Inflammatory macrophage treated with lipopolysaccharide for 4 hours (primary cell): Measurements from ENCODE around the gene RSRC1.
"Not testable (repeated sequence)": the region's sequence is repeated elsewhere in the genome, so short reads cannot be mapped to it uniquely, and the experiment has no call there.

Experiments
- DNase-seq: peaks from one replicate; pipeline ENCODE4 v3.0.0-alpha.2; 2020

Gene RSRC1

GRCh38 chr3:158479051-158479450 is 369.2 kb downstream of the RSRC1 start:
- DNase-seq: no peak

- DNase-seq: no peak
These were observed 373.9 kb downstream of the RSRC1 start for GRCh38 chr3:158483701-158484235.

GRCh38 chr3:158486200-158486599 is 376.3 kb downstream of the RSRC1 start:
- DNase-seq: no peak

- no peak for DNase-seq
These were observed 378.8 kb downstream of the RSRC1 start for GRCh38 chr3:158488670-158489069.

- no peak for DNase-seq
These were observed 379.3 kb downstream of the RSRC1 start for GRCh38 chr3:158489181-158489580.

- no peak for DNase-seq
These were observed 382.1 kb downstream of the RSRC1 start for GRCh38 chr3:158491968-158492367.

GRCh38 chr3:158492685-158493084 is 382.8 kb downstream of the RSRC1 start:
- no peak for DNase-seq

- DNase-seq: no peak
These were observed 384.0 kb downstream of the RSRC1 start for GRCh38 chr3:158493931-158494330.

- DNase-seq: no peak
These were observed 384.8 kb downstream of the RSRC1 start for GRCh38 chr3:158494673-158495072.

GRCh38 chr3:158495398-158495902 is 385.6 kb downstream of the RSRC1 start:
- not testable (repeated sequence) for DNase-seq

GRCh38 chr3:158505117-158505516 is 395.2 kb downstream of the RSRC1 start:
- no peak for DNase-seq

- DNase-seq: no peak
These were observed 396.6 kb downstream of the RSRC1 start for GRCh38 chr3:158506456-158506855.

GRCh38 chr3:158508481-158508880 is 398.6 kb downstream of the RSRC1 start:
- no peak for DNase-seq

GRCh38 chr3:158509891-158510290 is 400.0 kb downstream of the RSRC1 start:
- DNase-seq: no peak

GRCh38 chr3:158516729-158517128 is 406.8 kb downstream of the RSRC1 start:
- DNase-seq: not testable (repeated sequence)

- DNase-seq: peak; percentile 67
These were observed 409.9 kb downstream of the RSRC1 start for GRCh38 chr3:158519776-158520175.

GRCh38 chr3:158520433-158520832 is 410.5 kb downstream of the RSRC1 start:
- no peak for DNase-seq

- DNase-seq: no peak
These were observed 412.6 kb downstream of the RSRC1 start for GRCh38 chr3:158522221-158523136.

GRCh38 chr3:158528076-158528674 is 418.3 kb downstream of the RSRC1 start:
- no peak for DNase-seq

- no peak for DNase-seq
These were observed 421.4 kb downstream of the RSRC1 start for GRCh38 chr3:158531334-158531733.

- DNase-seq: peak; percentile 42
These were observed 422.3 kb downstream of the RSRC1 start for GRCh38 chr3:158532099-158532734.

GRCh38 chr3:158535918-158536317 is 426.0 kb downstream of the RSRC1 start:
- no peak for DNase-seq

GRCh38 chr3:158539414-158540014 is 429.6 kb downstream of the RSRC1 start:
- peak; percentile 56 for DNase-seq
